Astrocyte of the spinal cord (primary cell): ENCODE data around the gene ALG8.

Experiments
- DNase-seq: peaks from one replicate; pipeline ENCODE4 v3.0.0; 2011; ENCODE audit warnings: low read depth, low spot score
- H3K4me3 ChIP-seq: 2 replicates; pipeline ENCODE4 v1.5.1; 2011; ENCODE audit warnings: low read depth, mild to moderate bottlenecking, low read length, moderate library complexity
- CTCF ChIP-seq: IDR thresholded peaks from 2 replicates; pipeline ENCODE4 v1.5.1; 2012; ENCODE audit warnings: low read depth, mild to moderate bottlenecking, low read length, inconsistent platforms
- in situ Hi-C: cut with HindIII; loops from 2 replicates; pipeline ENCODE4 v1.10.0; 2017; ENCODE audit warnings: low sequenced_read_pairs

Gene ALG8

GRCh38 chr11:78071717-78072116 lies 67.7 kb downstream of the ALG8 start:
- in situ Hi-C loops = no loop called here
- no peak for TF ChIP-seq CTCF
- H3K4me3 ChIP-seq = no peak overlapping the region
- no peak for DNase-seq

- DNase-seq = no peak
- in situ Hi-C loops = no loop called here
- no peak overlapping the region for H3K4me3 ChIP-seq
- no peak for TF ChIP-seq CTCF
These were observed 68.8 kb downstream of the ALG8 start for GRCh38 chr11:78070621-78071020.

DNA sequence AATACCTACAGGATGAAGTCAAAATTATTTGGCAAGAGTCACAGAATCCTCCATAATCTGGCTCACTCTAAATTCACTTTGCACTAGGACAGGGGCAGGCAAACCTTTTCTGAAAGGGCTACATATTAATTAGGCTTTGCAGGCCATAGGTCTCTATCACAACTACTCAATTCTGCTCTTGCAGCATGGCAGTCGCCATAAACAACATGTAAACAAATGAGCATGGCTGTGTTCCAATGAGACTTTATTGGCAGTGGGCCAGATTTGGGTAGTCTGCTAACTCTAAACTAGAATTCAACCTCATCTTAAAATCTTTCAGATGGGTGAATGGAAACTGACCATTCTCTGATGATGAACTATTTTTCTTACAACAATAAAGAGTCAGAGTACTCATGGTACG lies 70.0 kb downstream of the ALG8 start:
- H3K4me3 ChIP-seq = no peak overlapping the region
- no peak for DNase-seq
- no peak for TF ChIP-seq CTCF
- in situ Hi-C loops = no loop called here

DNA sequence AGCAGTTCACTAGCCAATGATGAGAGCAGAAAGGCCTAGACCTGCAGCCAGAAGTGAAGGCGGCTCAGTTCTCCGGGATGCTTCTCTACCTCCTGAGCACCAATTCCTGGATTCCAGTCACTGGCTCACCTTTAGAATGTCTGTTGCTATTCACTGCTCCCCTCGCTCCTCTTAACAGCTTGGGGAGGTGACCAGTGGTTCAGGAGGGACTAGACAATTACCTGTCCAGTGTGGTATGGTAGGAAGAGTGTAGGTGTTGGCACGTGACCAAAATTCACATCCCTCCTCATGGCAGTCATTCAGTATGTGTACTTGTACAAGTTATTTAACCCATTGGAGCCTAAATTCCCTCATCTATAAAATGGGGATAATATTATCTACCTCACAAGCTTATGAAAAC lies 71.7 kb downstream of the ALG8 start:
- no peak for DNase-seq
- in situ Hi-C loops = no loop called here
- TF ChIP-seq CTCF = no peak
- no peak overlapping the region for H3K4me3 ChIP-seq

- H3K4me3 ChIP-seq = no peak overlapping the region
- no peak for DNase-seq
- no peak for TF ChIP-seq CTCF
- in situ Hi-C loops = no loop called here
These were observed 73.0 kb downstream of the ALG8 start for GRCh38 chr11:78066471-78066870.

DNA sequence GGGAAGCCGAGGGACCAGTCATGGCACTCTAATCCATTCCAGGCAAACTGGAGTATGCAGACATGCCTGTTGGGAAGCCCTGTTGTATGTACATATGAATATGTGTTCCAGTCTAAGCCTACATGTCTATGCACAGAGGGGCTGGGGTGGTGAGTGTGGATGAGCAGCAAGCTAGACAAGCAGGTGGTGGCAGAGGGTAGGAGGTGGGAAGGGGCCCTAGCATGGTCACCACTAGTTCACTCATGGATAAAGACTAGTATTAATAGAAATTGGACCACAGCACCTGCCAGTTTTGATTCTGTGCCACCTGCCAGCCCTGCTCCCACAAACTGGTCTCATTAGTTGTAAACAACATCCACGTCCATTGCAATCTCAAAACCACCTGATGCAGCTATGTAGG lies 74.2 kb downstream of the ALG8 start:
- no peak overlapping the region for H3K4me3 ChIP-seq
- no peak for TF ChIP-seq CTCF
- DNase-seq = no peak
- in situ Hi-C loops = no loop called here
